Measurements from ENCODE around the gene PIWIL4.

The PIWIL4 gene

DNA sequence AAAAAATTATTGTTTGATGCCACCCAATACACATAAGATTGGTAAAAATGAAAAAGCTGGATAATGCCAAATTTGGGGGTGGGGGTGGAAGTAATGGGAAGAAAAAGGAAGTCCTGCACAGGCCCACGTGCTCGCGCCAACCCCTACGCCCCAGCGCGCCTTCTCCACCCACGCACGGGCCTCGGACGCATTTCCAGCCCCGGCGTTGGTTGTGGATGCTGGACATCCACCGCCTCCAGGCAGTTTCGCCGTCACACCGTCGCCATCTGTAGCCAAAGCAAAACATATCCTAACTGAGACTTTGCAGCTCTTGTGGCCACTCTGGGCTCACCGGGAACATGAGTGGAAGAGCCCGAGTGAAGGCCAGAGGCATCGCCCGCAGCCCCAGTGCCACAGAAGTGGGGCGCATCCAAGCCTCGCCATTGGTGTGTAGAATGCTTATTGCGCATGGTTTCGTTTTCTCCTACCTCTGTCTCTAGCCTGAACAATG is at the start of gene PIWIL4:
PIWIL4 (plus strand) TSS at position 188 of the 490 bp plus-strand sequence; CDS start at position 339, 151 bp downstream.
- DNase-seq (ENCODE audit: low read depth in 2 of 2): no peak

DNA sequence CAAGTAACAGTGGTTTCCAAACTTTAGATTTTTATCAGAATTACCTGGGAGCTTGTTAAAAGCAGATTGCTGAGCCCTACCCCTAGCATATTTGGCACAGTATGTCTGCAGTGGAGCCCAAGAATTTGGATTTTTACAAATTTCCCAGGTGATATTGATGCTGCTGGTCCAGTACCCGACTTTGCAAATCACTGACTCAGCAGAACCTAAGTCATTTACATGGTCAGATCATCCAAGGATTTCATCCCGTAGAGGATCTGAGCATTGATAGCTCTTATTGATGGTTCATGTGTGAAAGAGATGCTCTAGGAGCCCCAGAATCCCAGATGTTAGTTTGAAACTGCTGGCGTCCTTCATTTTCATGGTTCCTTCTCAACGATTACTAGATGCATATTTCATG is 48.9 kb upstream of the PIWIL4 start:
- DNase-seq (ENCODE audit: low read depth in 2 of 2): no peak

DNA sequence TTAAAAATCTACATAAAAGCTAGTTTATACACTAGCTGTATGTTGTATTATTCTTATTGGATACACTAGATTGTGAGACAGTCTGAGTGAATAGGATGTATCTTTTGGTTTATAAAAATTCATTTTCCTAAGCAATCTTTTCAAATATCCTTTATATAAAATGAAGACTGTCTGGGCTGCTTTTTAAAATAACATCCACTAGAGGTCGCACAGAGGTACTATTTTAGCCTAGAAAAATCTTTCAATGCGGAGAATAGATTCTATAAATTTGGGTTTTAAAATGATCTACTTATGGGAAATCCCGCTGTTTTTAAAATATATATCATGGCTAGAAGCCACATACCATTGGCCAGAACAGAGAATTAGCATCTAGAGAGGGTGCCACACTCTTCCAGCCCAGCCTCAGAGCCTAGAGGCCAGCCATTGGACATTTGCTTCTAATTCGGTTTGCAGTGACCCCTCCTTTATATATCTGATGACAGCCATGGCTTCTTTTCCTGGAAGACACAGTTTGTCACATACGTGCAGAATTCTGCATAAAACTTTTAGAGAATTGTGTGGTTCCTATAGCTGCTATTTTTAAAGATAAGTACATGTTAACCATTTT is 47.6 kb upstream of the PIWIL4 start:
- peak in 1 of 2 experiments; percentile 21 for DNase-seq (ENCODE audit: low read depth in 2 of 2)

DNA sequence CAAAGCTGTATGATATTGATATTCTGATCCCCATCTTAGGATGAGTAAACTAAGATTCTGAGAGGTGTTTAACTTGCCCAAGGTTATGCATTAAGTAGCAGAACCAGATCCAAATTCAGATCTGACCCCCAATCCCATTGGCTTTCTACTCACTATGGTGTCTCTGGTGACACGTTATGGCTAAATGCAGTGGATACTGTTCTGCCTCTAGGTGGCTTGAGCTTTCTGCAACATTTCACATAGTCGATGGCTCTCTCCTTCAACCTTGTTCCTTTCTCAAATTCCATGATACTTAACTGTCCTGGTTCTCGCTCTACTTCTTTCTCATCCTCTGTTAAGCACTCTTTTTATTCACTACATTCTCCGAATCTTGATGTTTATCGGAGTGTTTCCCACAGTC is 45.5 kb upstream of the PIWIL4 start:
- DNase-seq (ENCODE audit: low read depth in 2 of 2): no peak

DNA sequence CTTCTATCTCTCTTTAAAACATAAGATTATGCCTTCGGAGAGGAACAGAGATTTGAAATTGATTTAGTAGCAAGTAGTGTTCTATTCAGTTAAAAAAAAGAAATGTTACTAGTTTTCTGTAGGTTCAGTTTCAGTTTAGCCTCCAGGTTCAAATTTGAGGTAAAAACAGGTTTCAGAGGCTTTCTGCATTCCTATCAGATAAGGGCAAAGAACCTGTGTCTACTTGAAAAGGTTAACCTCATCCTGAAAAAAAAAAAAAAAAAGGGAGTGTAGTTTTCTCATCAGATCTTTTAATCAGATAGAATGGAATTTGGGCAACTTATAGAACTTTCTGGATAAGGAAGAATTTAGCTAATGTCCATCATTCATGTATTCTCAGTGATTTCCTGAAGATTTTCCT is 42.8 kb upstream of the PIWIL4 start:
- no peak for DNase-seq (ENCODE audit: low read depth in 2 of 2)

DNA sequence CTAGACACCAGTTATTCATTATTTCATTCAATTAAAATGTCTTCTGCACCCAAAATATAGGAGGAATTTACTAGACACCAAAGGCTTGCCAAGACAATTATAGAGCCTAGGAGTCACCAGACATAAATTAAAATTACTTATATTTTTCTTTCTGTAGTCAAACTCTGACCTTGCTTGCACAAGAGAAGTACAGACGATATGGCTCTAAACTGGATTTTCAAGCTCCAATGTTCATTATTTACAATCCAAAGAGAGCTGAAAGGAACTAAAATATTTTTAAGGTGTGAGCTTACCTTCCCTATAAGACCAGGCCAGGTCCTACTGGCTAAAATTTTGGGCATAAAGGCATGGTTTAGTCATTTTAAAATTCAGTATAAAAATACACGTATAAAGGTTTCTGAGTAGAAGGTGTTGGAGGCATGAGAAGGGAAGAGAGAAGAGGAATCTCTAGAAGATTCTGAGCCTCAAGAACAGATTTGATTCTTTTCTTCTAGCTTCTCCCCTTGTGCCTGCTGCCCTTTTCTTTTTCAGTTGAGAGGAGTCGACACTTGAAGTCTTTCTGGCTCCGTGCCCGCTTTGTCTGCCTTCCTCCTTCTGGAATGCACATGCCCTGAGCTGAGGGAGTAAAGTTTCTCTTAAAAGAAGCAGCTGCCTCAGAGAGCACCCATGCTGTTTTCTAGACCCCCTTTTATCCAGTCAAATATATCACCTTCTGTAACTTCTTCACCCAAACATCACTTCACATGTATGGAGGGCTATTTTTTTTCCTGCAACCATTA is 41.4 kb upstream of the PIWIL4 start:
- DNase-seq (ENCODE audit: low read depth in 2 of 2): peak; percentile 75

DNA sequence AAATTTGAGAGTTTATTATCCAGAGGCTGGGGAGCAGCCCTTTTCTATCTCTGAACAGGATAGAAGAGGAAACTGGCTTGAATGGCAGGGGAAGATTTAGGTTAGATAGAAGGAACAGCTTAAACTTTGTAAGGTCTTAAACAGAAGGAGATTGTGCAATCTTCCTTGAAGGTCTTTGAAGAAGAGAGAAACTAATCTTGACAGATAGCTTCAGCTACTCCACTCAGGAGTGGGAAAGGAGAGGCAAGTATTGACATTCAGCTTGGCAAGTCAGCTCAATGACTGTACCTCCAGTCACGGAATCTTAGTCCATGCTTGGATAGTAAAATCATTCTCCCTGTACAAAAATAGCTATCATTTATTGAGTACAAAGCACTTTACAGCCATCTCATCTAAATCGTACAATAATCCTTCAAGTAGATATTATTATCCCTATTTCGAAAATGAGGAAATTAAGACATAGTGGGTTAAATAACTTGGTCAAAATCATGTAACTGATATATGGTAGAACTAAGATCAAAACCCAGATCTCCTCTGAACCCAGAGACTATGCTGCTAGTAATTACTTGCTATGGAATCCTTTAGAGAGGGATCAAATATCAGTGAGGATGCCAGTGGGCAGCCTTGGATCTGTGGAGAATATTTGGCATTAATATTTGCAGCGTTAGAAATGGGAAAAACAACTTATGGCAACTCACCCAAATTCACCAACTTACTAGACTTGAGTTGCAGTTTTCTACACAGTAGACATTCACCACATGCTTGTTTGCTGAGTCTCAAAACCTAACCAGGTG is 40.3 kb upstream of the PIWIL4 start:
- no peak for DNase-seq (ENCODE audit: low read depth in 2 of 2)

DNA sequence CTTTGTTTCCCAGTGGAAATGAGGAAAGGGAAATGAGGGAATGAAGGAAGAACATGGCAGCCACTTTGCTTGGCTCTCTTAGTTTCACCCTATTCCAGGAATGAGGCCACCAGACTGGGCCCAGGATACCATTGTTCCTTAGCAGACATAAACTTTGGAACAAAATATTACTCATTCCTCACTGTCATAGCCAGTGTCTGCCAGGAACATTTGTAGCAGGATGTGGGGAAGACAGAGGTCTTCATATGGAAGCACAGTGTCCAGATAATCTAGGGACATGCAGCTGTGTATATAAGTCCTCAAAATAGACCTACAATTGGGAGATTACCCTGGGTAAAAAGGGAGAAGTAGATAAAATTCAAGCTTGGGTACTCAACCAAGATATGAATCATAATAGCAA is 38.6 kb upstream of the PIWIL4 start:
- no peak for DNase-seq (ENCODE audit: low read depth in 2 of 2)

DNA sequence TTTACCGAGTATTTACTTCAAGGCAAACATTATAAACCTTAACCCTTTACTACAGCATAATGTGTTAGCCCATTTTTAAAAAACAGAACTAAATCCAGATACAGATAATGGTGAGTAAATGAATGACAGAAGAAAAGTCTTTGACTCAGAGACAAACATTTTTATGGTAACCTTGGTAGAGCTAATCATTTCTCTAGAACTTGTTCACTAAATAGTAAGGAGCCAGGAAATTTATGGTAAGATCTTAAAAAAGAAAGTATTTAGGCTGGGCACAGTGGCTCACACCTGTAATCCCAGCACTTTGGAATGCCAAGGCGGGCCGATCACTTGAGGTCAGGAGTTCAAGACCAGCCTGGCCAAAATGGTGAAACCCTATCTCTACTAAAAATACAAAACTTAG is 35.0 kb upstream of the PIWIL4 start:
- DNase-seq (ENCODE audit: low read depth in 2 of 2): no peak

DNA sequence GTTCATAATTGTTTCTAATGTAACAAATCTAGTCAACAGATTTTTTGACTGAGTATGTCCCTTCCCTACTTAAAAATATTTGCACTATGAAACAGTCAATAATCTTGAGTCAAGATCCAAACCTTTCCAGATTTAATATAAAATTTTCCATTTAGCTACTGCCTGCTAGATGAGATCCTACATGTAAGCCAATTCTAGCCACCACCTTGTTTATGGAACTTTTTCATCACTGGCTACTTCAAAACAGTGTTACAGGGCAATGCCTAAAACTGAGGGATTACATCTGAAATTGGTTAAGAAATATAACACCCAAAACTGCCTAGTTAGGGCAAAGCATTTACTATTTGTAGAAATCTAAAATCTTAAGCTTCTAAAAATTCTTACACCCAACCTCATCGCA is 34.0 kb upstream of the PIWIL4 start:
- no peak for DNase-seq (ENCODE audit: low read depth in 2 of 2)

DNA sequence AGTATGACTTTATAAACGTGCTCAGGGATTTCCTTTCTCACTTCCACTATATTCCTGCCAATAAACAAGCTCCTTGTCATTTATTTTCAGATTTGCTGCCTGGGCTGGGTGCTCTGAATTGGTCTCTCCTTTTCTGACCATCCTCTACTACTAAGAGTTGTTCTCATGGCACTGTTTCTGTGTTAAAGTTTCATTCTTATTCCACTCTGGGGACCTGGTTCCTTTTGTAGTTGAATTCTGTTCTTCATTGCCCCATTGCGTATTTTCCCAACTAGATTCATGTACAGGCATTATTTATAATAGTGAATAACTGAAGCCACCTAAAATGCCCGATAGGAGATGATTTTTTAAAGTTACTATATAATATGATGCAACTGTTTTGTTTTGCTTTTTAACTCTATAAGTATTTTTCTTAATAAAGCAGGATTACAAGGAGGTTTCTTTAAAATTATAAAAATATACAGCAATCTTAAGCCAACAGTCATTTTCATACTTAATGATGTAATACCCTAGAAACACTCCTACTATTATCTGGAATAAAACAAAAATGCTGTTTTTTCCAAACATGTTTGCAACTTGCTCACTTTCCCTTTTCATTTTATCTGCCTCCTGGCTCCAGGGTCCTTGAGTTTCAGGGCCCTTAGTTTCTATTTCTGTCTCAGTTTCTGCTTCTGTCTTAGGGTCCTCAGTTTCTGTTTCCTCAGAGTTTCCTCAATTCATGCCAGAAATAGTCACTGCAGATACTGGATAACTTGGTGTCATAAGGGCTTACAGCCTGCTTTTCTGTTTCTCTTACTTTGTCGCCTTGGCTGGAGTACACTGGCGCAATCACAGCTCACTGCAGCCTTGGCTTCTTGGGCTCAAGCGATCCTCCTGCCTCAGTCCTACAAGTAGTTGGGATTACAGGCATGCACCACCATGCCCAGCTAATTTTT is 33.2 kb upstream of the PIWIL4 start:
- DNase-seq (ENCODE audit: low read depth in 2 of 2): no peak

DNA sequence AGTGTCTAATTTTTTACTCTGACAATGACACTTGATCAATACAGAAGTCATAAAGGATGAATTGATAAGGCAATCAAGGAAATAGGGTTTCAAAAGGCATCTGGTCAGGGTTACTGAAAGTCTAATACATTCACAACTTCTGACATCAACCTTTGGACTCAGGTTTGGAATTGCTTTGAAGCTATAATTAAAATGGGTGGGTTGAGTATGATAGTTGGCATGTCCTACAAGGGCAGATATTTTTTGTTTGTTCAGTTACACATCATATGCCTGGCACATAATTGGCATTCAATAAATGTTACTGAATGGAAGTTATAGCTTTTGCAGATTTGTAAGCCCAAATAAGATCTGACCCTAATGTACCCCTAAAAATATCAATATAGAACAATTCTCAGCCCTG is 30.8 kb upstream of the PIWIL4 start:
- DNase-seq (ENCODE audit: low read depth in 2 of 2): no peak

DNA sequence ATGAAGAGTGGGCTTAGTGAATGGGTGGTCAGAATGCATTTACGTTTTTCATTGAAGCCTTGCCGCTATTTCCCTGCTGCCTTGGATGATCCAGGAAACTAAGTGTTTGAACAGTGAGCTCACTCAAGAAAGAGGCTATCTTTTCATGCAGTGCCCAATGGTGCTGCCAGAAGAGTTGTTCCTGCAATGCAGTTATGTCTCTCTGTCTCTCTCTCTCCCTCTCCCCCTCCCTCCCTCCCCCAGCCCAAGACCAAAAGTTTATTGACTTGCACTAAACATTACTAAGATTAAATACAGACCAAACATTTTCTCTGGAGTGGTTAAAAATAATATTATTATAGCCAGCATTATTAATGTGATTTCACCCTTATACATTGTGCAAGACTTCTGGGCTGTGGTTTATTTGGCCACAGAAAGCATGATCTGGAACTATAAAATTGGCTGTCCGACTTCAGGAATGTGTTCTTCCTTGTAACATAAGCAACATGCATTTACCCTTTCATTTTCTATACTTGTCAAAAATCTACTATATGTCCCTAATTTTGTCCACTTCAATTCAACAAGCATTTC is 30.1 kb upstream of the PIWIL4 start:
- DNase-seq (ENCODE audit: low read depth in 2 of 2): peak; percentile 47 to 53

DNA sequence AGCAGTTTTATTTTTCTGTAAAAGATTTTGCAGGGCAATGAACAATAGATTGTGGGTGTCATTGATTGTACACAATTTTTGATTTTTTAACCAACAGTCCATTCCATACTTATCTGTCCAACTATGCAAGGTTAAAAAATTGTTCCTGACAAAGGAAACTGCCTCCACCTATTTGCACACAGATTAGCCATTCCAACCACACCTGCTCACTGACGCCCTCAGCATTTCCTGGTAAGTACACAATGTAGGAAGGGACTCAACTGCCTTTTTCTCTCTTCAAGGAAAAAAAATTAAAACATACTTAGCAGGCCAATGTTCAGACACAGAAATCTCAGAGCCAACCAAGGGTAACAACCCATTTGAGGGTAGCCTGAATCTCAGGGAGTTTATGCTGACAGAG is 27.7 kb upstream of the PIWIL4 start:
- DNase-seq (ENCODE audit: low read depth in 2 of 2): no peak

DNA sequence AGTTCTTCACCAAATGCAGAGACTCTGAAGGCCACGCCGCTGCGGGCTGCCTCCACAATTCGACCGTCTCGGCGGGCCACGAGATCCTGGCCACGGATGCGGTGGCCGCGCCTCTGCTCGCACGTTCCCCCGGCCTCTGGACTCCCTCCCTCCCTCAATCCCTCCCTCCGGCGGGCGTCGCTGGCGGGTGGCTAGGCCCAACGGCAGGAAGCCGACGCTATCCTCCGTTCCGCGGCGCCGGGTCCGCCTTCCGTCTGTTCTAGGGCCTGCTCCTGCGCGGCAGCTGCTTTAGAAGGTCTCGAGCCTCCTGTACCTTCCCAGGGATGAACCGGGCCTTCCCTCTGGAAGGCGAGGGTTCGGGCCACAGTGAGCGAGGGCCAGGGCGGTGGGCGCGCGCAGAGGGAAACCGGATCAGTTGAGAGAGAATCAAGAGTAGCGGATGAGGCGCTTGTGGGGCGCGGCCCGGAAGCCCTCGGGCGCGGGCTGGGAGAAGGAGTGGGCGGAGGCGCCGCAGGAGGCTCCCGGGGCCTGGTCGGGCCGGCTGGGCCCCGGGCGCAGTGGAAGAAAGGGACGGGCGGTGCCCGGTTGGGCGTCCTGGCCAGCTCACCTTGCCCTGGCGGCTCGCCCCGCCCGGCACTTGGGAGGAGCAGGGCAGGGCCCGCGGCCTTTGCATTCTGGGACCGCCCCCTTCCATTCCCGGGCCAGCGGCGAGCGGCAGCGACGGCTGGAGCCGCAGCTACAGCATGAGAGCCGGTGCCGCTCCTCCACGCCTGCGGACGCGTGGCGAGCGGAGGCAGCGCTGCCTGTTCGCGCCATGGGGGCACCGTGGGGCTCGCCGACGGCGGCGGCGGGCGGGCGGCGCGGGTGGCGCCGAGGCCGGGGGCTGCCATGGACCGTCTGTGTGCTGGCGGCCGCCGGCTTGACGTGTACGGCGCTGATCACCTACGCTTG is 23.2 kb upstream of the PIWIL4 start, which contains the start of gene FUT4:
FUT4 (plus strand) TSS at position 227 of the 951 bp plus-strand sequence; CDS start at position 440, 213 bp downstream.
- peak; percentile 60 to 66 for DNase-seq (ENCODE audit: low read depth in 2 of 2)

DNA sequence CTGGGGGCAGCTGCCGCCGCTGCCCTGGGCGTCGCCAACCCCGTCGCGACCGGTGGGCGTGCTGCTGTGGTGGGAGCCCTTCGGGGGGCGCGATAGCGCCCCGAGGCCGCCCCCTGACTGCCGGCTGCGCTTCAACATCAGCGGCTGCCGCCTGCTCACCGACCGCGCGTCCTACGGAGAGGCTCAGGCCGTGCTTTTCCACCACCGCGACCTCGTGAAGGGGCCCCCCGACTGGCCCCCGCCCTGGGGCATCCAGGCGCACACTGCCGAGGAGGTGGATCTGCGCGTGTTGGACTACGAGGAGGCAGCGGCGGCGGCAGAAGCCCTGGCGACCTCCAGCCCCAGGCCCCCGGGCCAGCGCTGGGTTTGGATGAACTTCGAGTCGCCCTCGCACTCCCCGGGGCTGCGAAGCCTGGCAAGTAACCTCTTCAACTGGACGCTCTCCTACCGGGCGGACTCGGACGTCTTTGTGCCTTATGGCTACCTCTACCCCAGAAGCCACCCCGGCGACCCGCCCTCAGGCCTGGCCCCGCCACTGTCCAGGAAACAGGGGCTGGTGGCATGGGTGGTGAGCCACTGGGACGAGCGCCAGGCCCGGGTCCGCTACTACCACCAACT is 22.4 kb upstream of the PIWIL4 start:
- DNase-seq (ENCODE audit: low read depth in 2 of 2): no peak

DNA sequence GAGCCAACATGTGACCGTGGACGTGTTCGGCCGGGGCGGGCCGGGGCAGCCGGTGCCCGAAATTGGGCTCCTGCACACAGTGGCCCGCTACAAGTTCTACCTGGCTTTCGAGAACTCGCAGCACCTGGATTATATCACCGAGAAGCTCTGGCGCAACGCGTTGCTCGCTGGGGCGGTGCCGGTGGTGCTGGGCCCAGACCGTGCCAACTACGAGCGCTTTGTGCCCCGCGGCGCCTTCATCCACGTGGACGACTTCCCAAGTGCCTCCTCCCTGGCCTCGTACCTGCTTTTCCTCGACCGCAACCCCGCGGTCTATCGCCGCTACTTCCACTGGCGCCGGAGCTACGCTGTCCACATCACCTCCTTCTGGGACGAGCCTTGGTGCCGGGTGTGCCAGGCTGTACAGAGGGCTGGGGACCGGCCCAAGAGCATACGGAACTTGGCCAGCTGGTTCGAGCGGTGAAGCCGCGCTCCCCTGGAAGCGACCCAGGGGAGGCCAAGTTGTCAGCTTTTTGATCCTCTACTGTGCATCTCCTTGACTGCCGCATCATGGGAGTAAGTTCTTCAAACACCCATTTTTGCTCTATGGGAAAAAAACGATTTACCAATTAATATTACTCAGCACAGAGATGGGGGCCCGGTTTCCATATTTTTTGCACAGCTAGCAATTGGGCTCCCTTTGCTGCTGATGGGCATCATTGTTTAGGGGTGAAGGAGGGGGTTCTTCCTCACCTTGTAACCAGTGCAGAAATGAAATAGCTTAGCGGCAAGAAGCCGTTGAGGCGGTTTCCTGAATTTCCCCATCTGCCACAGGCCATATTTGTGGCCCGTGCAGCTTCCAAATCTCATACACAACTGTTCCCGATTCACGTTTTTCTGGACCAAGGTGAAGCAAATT is 21.7 kb upstream of the PIWIL4 start:
- no peak for DNase-seq (ENCODE audit: low read depth in 2 of 2)

DNA sequence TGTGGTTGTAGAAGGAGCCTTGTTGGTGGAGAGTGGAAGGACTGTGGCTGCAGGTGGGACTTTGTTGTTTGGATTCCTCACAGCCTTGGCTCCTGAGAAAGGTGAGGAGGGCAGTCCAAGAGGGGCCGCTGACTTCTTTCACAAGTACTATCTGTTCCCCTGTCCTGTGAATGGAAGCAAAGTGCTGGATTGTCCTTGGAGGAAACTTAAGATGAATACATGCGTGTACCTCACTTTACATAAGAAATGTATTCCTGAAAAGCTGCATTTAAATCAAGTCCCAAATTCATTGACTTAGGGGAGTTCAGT is 21.1 kb upstream of the PIWIL4 start:
- DNase-seq (ENCODE audit: low read depth in 2 of 2): no peak
